GM15510 (cell line): ENCODE data around the gene KCTD19.

ENCODE experiments used
- POLR2A ChIP-seq: IDR thresholded peaks from 3 replicates; pipeline ENCODE4 v1.6.1; 2011; ENCODE audit warnings: borderline replicate concordance; ENCODE audit not compliant: insufficient read length; ENCODE audit errors: extremely low read depth

The KCTD19 gene

DNA sequence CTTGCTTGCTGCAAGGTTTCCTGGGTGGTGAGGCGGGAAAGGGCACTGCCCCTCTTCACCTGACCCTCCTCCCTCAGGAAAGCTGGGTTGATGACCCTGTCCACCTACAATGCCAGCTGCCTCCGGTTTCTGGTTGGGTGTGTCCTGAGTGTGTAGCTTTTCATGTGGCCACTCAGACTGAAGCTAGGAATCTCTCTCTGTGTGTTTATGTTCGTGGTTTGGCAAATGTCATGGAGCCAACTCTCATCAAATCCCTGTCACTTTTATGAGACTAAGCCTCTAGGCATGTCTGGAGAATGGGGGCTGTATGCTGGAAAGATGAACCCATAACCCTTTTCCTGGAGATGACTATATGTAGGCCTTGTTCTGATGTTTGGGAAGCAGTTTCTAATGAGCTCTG lies 30.1 kb downstream of the KCTD19 start:
- no peak for TF ChIP-seq POLR2A

GRCh38 chr16:67294938-67295361 lies 31.6 kb downstream of the KCTD19 start:
- TF ChIP-seq POLR2A: no peak

- no peak for TF ChIP-seq POLR2A
Measured at GRCh38 chr16:67294171-67294757, 32.3 kb downstream of the KCTD19 start.

- no peak for TF ChIP-seq POLR2A
Measured at GRCh38 chr16:67291461-67291860, 35.1 kb downstream of the KCTD19 start.

GRCh38 chr16:67287960-67288359 lies 38.6 kb downstream of the KCTD19 start:
- TF ChIP-seq POLR2A: no peak

GRCh38 chr16:67286441-67287235 lies 39.9 kb downstream of the KCTD19 start:
- no peak for TF ChIP-seq POLR2A

DNA sequence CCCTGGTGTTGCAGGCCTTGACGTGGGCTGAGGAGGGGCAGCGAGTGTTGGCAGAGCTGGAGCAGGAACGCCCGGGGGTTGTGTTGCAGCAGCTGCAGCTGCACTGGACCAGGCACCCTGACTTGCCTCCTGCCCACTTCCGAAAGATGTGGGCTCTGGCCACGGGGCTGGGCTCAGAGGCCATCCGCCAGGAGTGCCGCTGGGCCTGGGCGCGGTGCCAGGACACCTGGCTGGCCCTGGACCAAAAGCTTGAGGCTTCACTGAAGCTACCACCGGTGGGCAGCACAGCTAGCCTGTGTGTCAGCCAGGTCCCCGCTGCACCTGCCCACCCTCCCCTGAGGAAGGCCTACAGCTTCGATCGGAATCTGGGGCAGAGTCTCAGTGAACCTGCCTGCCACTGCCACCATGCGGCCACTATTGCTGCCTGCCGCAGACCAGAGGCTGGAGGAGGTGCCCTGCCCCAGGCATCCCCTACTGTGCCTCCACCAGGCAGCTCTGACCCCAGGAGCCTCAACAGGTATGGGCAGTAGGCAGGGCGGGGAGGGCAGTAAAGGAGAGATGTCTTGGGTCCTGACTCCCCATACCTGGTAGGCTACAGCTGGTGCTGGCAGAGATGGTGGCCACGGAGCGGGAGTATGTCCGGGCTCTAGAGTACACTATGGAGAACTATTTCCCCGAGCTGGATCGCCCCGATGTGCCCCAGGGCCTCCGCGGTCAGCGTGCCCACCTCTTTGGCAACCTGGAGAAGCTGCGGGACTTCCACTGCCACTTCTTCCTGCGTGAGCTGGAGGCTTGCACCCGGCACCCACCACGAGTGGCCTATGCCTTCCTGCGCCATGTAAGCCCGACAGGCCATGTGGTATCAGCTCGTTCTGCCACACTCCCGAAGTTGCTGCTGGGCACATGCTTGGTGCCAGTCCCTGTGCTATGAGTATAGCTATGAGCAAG lies 41.6 kb downstream of the KCTD19 start:
- no peak for TF ChIP-seq POLR2A

DNA sequence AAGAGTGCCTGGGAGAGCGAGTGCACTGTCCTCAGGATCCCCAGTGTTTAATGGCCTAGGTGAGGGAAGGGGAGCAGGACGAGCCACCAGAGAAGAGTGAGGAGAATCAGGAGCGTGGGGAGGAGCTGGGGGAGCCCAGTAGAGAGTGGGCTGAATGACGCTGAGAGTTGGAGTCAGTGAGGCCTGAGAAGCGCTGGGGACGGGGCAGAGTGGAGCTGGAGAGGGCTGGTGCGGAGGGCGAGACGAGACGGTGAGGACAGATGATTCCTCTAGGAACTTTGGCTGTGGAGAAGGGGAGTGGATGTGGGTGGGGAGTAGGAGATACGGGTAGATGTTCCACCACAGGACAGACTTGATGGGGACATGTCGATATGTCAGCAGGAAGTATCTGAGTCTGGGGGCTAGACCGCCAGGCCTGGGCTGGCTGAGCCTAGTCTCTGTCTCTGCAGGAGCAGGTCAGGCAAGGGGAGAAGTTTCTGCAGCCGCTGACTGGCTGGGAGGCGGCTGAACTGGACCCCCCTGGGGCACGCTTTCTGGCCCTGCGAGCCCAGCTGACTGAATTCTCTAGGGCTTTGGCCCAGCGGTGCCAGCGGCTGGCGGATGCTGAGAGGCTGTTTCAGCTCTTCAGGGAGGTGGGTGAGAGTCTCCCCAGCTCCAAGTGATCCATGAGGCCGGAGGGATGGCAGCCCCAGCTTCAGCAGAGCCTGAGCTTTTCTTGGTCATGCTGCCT lies 42.5 kb downstream of the KCTD19 start:
- no peak for TF ChIP-seq POLR2A

DNA sequence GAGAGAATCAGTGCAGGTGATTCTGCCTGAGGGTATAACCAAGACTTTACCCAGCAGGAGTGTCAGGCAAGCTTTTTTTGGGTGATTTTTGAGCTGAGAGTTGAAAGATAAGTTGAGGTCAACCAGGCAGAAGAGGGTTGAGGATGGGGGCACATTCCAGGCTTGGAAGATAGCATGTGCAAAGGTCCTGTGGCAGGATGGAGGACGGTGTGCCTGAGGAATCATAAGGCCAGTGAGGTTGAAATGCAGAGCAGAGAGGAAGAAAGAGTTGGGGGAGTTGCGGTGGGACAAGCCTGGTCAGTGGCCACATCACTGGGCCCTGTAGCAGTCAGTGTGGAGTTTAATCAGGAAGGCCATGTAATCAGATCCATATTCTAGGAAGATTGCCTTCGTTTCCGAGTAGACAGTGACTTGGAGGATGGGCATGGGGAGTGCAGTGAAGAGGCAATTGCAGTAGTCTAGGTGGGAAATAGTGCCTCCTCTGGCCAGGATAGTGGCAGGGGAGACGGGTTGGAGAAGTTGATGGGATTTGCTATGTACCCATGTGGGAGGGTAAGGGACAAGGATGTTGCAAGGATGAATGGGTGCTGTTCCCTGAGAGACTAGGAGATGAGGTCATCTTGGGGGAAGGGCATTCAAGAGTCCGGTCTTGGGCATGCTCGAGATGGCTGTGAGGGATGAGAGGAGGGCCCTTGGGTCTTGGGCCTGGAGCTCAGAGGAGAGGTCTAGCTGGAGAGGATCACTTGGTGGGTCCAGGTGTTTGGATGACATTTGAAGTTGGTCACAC lies 43.3 kb downstream of the KCTD19 start:
- TF ChIP-seq POLR2A: no peak

DNA sequence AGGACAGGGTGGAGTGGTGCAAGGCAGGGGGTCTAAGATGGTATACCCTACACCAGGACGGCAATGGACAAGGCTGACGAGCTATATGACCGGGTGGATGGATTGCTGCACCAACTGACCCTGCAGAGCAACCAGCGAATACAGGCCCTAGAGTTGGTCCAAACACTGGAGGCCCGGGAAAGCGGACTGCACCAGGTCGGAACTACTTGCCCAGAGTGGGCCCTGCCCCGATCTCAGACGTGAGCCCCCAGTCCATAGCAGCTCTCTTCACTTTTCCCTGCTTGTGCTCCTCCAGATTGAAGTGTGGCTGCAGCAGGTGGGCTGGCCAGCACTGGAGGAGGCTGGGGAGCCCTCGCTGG lies 44.1 kb downstream of the KCTD19 start:
- TF ChIP-seq POLR2A: no peak

DNA sequence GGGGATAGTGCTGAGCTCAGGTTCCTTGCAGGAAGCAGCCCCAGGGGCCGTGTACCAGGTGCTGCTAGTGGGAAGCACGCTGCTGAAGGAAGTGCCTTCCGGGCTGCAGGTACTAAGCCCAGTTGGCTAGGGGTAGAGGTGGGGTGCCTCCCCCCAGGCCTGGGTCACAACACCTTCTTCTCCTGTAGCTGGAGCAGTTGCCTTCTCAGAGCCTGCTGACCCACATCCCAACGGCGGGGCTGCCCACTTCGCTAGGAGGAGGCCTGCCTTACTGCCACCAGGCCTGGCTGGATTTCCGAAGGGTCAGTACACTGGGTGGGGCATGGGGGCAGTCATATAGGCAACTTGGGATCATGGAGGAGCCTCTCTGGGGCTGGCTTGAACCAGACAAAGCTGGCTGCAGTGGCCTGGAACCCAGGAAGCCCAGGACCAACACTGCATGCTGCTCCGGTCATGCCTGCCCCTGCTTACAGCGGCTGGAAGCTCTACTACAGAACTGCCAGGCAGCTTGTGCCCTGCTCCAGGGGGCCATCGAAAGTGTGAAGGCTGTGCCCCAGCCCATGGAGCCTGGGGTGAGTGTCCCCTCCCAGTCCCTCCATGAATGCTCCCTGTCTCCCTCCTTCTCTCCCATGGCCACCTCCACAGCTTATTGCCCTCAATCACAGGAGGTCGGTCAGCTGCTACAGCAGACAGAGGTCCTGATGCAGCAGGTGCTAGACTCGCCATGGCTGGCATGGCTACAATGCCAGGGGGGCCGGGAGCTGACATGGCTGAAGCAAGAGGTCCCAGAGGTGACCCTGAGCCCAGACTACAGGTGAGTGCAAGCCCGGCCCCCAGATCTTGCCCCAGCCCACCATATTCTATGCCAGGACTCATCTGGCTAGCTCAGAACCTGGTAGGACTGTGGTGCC lies 44.8 kb downstream of the KCTD19 start:
- no peak for TF ChIP-seq POLR2A

- TF ChIP-seq POLR2A: no peak
Measured at GRCh38 chr16:67280090-67281015, 46.2 kb downstream of the KCTD19 start.
